Measurements from ENCODE around the gene DNM2.
A peak's percentile ranks its signal among the peaks of the same experiment; 100 is the strongest.
"Not testable (repeated sequence)": the region's sequence is repeated elsewhere in the genome, so short reads cannot be mapped to it uniquely, and the experiment has no call there.

DNM2 gene

GRCh38 chr19:10758050-10758449 is 40.2 kb downstream of the DNM2 start:
- H3K4me1 ChIP-seq (ENCODE audit: control extremely low read depth in 1 of 4, control insufficient read depth in 4 of 4, insufficient read depth in 4 of 4, low read length in 3 of 4), result peaks cover 10 to 45% (median 25%) of the 10 kb centered on the region in 4 experiments
- not testable (repeated sequence) for H3K27ac ChIP-seq (ENCODE audit: insufficient read depth in 1 of 2, low read depth in 1 of 2, low read length in 2 of 2, poor library complexity in 1 of 2, severe bottlenecking in 2 of 2)

GRCh38 chr19:10758978-10759377 is 41.1 kb downstream of the DNM2 start:
- Histone ChIP-seq H3K27ac (ENCODE audit: insufficient read depth in 1 of 2, low read depth in 1 of 2, low read length in 2 of 2, poor library complexity in 1 of 2, severe bottlenecking in 2 of 2) (peak overlapping the region in 1 of 2 experiments; percentile 75), H3K36me3 (ENCODE audit: control insufficient read depth in 4 of 4, insufficient read depth in 4 of 4, low read length in 3 of 4) (peaks cover 0 to 31% (median 6%) of the 10 kb centered on the region in 4 experiments), H3K4me3 (ENCODE audit: control insufficient read depth in 1 of 7, extremely low read depth in 1 of 7, insufficient read depth in 4 of 7, low read depth in 2 of 7, low read length in 6 of 7) (peak overlapping the region in 4 of 7 experiments; percentile 40 to 55 (median 47)), H3K4me1 (ENCODE audit: control extremely low read depth in 1 of 4, control insufficient read depth in 4 of 4, insufficient read depth in 4 of 4, low read length in 3 of 4) (peaks cover 10 to 45% (median 25%) of the 10 kb centered on the region in 4 experiments), H3K9me3 (ENCODE audit: control extremely low read depth in 1 of 5, control insufficient read depth in 4 of 5, insufficient read depth in 2 of 5, low read depth in 1 of 5, low read length in 4 of 5) (no peaks in the 10 kb centered on the region), H3K27me3 (replicated peaks in 2 of 5; ENCODE audit: control insufficient read depth in 4 of 5, insufficient read depth in 5 of 5, low read length in 4 of 5) (no peaks in the 10 kb centered on the region)
- ChIA-PET CTCF (interaction anchor here (1.1 to 1.6 kb wide), 5 partner anchors 11 to 42 kb away, joined by 3 to 10 read pairs (median 4); partner anchors contain the start of gene DNM2), POLR2A (interaction anchor here (0.6 to 1.5 kb wide), 3 partner anchors 28 to 205 kb away, joined by 3 to 5 read pairs (median 4); no protein-coding TSS in a partner anchor)
- 100% methylated on average over 1 of the region's 5 CpGs for WGBS (ENCODE audit: insufficient coverage)
- no peak for DNase-seq

More at GRCh38 chr19:10758050-10758449, 40.2 kb downstream of the DNM2 start:
- POLR2A ChIA-PET, result interaction anchor here (0.8 kb wide), 1 partner anchor 204 kb away, joined by 3 read pairs; no protein-coding TSS in a partner anchor
- not testable (repeated sequence) for DNase-seq; H3K4me3 ChIP-seq (ENCODE audit: control insufficient read depth in 1 of 7, extremely low read depth in 1 of 7, insufficient read depth in 4 of 7, low read depth in 2 of 7, low read length in 6 of 7); H3K9me3 ChIP-seq (ENCODE audit: control extremely low read depth in 1 of 5, control insufficient read depth in 4 of 5, insufficient read depth in 2 of 5, low read depth in 1 of 5, low read length in 4 of 5); H3K27me3 ChIP-seq (replicated peaks in 2 of 5; ENCODE audit: control insufficient read depth in 4 of 5, insufficient read depth in 5 of 5, low read length in 4 of 5)
- CTCF ChIA-PET, result interaction anchor here (0.9 kb wide), 1 partner anchor 43 kb away, joined by 3 read pairs; no protein-coding TSS in a partner anchor
- no CpG with 5 or more reads among the region's 1 CpG for WGBS (ENCODE audit: insufficient coverage)
- peaks cover 0 to 26% (median 6%) of the 10 kb centered on the region in 4 experiments for H3K36me3 ChIP-seq (ENCODE audit: control insufficient read depth in 4 of 4, insufficient read depth in 4 of 4, low read length in 3 of 4)

DNA sequence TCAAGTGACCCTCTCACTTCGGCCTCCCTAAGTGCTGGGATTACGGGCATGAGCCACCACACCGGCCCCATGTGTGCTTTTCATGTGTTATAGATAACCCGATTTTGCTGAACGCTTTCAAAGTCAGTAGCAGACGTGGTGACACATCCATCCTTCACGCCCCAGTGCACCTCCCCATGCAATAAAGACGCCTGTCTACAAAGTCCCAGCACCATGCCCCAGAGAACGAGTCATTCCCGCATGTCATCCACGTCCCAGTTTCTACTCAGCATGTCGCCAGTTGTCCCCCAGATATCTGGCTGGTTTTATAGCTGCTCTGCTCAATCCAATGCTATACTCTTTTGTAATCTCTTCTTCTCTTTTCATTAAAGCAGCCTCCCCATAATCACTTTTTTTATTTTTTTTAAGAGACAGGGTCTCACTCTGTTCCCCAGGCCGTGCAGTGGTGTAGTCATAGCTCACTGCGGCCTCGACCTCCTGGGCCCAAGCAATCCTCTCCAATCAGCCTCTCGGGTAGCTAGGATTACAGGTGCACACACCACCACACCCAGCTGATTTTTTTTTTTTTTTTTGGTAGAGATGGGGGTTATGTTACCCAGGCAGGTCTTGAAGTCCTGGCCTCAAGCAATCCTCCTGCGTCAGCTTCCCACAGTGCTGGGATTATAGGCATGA is 42.5 kb downstream of the DNM2 start:
- Histone ChIP-seq H3K4me3 (ENCODE audit: control insufficient read depth in 1 of 7, extremely low read depth in 1 of 7, insufficient read depth in 4 of 7, low read depth in 2 of 7, low read length in 6 of 7) (peak overlapping the region in 2 of 7 experiments; percentile 16 to 46), H3K27me3 (replicated peaks in 2 of 5; ENCODE audit: control insufficient read depth in 4 of 5, insufficient read depth in 5 of 5, low read length in 4 of 5) (no peaks in the 10 kb centered on the region), H3K27ac (ENCODE audit: insufficient read depth in 1 of 2, low read depth in 1 of 2, low read length in 2 of 2, poor library complexity in 1 of 2, severe bottlenecking in 2 of 2) (peak overlapping the region; percentile 15 to 75), H3K36me3 (ENCODE audit: control insufficient read depth in 4 of 4, insufficient read depth in 4 of 4, low read length in 3 of 4) (peaks cover 2 to 33% (median 10%) of the 10 kb centered on the region in 4 experiments), H3K4me1 (ENCODE audit: control extremely low read depth in 1 of 4, control insufficient read depth in 4 of 4, insufficient read depth in 4 of 4, low read length in 3 of 4) (peaks cover 10 to 36% (median 23%) of the 10 kb centered on the region in 4 experiments), H3K9me3 (ENCODE audit: control extremely low read depth in 1 of 5, control insufficient read depth in 4 of 5, insufficient read depth in 2 of 5, low read depth in 1 of 5, low read length in 4 of 5) (no peaks in the 10 kb centered on the region)
- DNase-seq, result peak in 1 of 3 donors; percentile 33
- 82% methylated on average over 15 of the region's 17 CpGs for WGBS (ENCODE audit: insufficient coverage)
- ChIA-PET POLR2A (interaction anchor here (0.6 to 0.8 kb wide), 2 partner anchors 39 to 45 kb away, joined by 3 read pairs; no protein-coding TSS in a partner anchor), CTCF (interaction anchor here (0.6 to 2.4 kb wide), 7 partner anchors 8 to 254 kb away, joined by 3 to 7 read pairs (median 3); partner anchors contain the start of gene DNM2)

DNA sequence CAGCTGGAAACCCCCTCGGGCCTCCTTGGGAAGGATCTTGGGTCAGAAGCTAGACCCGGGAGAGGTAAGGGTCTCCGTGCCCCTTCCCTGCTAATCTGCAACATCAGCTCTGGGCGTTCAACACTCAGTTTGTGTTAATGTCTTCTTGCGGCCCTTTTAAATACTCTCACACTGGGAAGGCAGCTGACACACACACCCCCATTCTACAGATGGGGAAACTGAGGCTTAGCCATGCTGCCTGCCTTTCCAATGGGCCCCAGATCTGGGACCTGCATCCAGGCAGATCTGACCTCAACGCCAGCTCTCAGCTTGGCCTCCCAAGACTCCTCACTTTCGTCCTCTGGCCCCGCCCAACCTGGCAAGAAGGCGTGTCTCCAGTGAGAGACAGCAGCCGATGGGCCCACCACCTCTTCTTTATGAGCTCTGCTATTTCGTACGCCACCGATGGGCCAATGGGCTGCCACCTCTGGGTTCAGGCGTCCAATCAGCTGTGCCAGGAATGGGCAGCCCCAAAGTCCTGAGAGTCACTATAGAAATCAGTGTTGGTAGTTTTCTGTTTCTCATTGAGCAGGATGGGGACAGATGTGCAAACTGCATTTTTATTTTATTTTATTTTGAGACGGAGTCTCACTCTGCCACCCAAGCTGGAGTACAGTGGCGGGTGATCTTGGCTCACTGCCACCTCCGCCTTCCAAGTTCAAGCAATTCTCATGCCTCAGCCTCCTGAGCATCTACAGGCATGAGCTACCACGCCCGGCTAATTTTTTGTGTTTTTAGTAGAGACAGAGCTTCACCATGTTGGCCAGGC is 43.8 kb downstream of the DNM2 start:
- ChIA-PET CTCF (interaction anchor here (1.1 to 2.4 kb wide), 2 partner anchors 27 to 43 kb away, joined by 3 to 7 read pairs; partner anchors contain the start of gene DNM2), POLR2A (no interaction called here)
- WGBS (ENCODE audit: insufficient coverage), result 93% methylated on average over 16 of the region's 19 CpGs
- Histone ChIP-seq H3K4me1 (ENCODE audit: control extremely low read depth in 1 of 4, control insufficient read depth in 4 of 4, insufficient read depth in 4 of 4, low read length in 3 of 4) (peaks cover 10 to 33% (median 23%) of the 10 kb centered on the region in 4 experiments), H3K9me3 (ENCODE audit: control extremely low read depth in 1 of 5, control insufficient read depth in 4 of 5, insufficient read depth in 2 of 5, low read depth in 1 of 5, low read length in 4 of 5) (no peaks in the 10 kb centered on the region), H3K27me3 (replicated peaks in 2 of 5; ENCODE audit: control insufficient read depth in 4 of 5, insufficient read depth in 5 of 5, low read length in 4 of 5) (no peaks in the 10 kb centered on the region), H3K27ac (ENCODE audit: insufficient read depth in 1 of 2, low read depth in 1 of 2, low read length in 2 of 2, poor library complexity in 1 of 2, severe bottlenecking in 2 of 2) (peak overlapping the region in 1 of 2 experiments; percentile 49), H3K36me3 (ENCODE audit: control insufficient read depth in 4 of 4, insufficient read depth in 4 of 4, low read length in 3 of 4) (peaks cover 2 to 41% (median 12%) of the 10 kb centered on the region in 4 experiments), H3K4me3 (ENCODE audit: control insufficient read depth in 1 of 7, extremely low read depth in 1 of 7, insufficient read depth in 4 of 7, low read depth in 2 of 7, low read length in 6 of 7) (no peak overlapping the region)
- no peak for DNase-seq

DNA sequence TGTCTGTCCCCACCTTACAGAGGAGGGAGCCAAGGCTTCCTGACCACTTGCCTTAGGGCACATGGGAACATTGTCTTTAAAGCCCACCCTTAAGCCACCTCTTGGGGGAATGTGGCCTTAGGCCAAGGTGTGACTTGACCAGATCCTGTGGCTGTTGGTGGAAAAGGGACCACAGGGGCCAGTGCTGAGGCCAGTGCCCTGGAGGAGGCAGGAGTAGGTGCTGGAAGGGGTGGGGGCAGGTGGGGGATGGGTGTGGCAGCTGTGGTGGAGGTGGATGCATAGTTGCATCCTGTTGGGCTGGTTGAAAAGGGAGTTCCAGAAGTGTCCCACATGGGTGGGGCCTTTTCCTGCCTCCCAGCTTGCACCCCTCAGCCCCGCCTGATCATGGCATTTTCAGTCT is 44.8 kb downstream of the DNM2 start:
- Histone ChIP-seq H3K9me3 (ENCODE audit: control extremely low read depth in 1 of 5, control insufficient read depth in 4 of 5, insufficient read depth in 2 of 5, low read depth in 1 of 5, low read length in 4 of 5) (no peaks in the 10 kb centered on the region), H3K4me1 (ENCODE audit: control extremely low read depth in 1 of 4, control insufficient read depth in 4 of 4, insufficient read depth in 4 of 4, low read length in 3 of 4) (peaks cover 10 to 31% (median 23%) of the 10 kb centered on the region in 4 experiments), H3K36me3 (ENCODE audit: control insufficient read depth in 4 of 4, insufficient read depth in 4 of 4, low read length in 3 of 4) (peaks cover 2 to 42% (median 15%) of the 10 kb centered on the region in 4 experiments), H3K27ac (ENCODE audit: insufficient read depth in 1 of 2, low read depth in 1 of 2, low read length in 2 of 2, poor library complexity in 1 of 2, severe bottlenecking in 2 of 2) (no peak overlapping the region), H3K27me3 (replicated peaks in 2 of 5; ENCODE audit: control insufficient read depth in 4 of 5, insufficient read depth in 5 of 5, low read length in 4 of 5) (no peaks in the 10 kb centered on the region), H3K4me3 (ENCODE audit: control insufficient read depth in 1 of 7, extremely low read depth in 1 of 7, insufficient read depth in 4 of 7, low read depth in 2 of 7, low read length in 6 of 7) (no peak overlapping the region)
- no CpG with 5 or more reads among the region's 1 CpG for WGBS (ENCODE audit: insufficient coverage)
- no peak for DNase-seq
- ChIA-PET POLR2A (interaction anchor here (0.6 kb wide), 1 partner anchor 266 kb away, joined by 5 read pairs; no protein-coding TSS in a partner anchor), CTCF (interaction anchor here (2.4 kb wide), 1 partner anchor 44 kb away, joined by 7 read pairs; the partner anchor contains the start of gene DNM2)

DNA sequence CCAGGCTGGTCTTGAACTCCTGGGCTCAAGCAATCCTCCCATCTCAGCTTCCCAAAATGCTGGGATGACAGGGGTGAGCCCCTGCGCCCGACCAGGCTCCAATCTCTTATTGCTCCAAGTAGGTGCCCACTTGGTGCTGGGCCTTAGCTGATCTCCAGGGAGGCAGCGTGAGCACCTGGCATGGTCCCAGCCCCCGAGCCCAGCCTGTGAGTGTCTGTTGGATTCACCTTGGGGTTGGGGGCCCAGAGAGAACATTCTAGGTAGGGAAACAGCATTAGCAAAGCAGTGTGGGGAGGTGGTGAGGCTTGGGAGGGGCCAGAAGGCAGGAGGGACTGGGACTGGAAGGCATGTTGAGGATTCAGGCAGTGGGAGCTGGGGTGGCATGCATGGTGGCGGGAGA is 45.5 kb downstream of the DNM2 start:
- 67% methylated on average over 3 of the region's 5 CpGs for WGBS (ENCODE audit: insufficient coverage)
- Histone ChIP-seq H3K9me3 (ENCODE audit: control extremely low read depth in 1 of 5, control insufficient read depth in 4 of 5, insufficient read depth in 2 of 5, low read depth in 1 of 5, low read length in 4 of 5) (no peaks in the 10 kb centered on the region), H3K27me3 (replicated peaks in 2 of 5; ENCODE audit: control insufficient read depth in 4 of 5, insufficient read depth in 5 of 5, low read length in 4 of 5) (no peaks in the 10 kb centered on the region), H3K36me3 (ENCODE audit: control insufficient read depth in 4 of 4, insufficient read depth in 4 of 4, low read length in 3 of 4) (peaks cover 2 to 45% (median 16%) of the 10 kb centered on the region in 4 experiments), H3K4me1 (ENCODE audit: control extremely low read depth in 1 of 4, control insufficient read depth in 4 of 4, insufficient read depth in 4 of 4, low read length in 3 of 4) (peaks cover 10 to 31% (median 23%) of the 10 kb centered on the region in 4 experiments), H3K4me3 (ENCODE audit: control insufficient read depth in 1 of 7, extremely low read depth in 1 of 7, insufficient read depth in 4 of 7, low read depth in 2 of 7, low read length in 6 of 7) (no peak overlapping the region), H3K27ac (ENCODE audit: insufficient read depth in 1 of 2, low read depth in 1 of 2, low read length in 2 of 2, poor library complexity in 1 of 2, severe bottlenecking in 2 of 2) (peak overlapping the region in 1 of 2 experiments; percentile 19)
- no peak for DNase-seq
- CTCF ChIA-PET, result no interaction called here
- POLR2A ChIA-PET, result no interaction called here
